Endometrium (tissue), 2 donors: ENCODE results near the gene ST3GAL2.

Experiments used
- FAIRE-seq: peaks from 2 replicates; lab custom pipeline; 2012; peaks lifted over from hg19 to GRCh38; lab: Jason Lieb, UNC
- donor health status: control.
- donor health status: control.

ST3GAL2 gene, protein sequence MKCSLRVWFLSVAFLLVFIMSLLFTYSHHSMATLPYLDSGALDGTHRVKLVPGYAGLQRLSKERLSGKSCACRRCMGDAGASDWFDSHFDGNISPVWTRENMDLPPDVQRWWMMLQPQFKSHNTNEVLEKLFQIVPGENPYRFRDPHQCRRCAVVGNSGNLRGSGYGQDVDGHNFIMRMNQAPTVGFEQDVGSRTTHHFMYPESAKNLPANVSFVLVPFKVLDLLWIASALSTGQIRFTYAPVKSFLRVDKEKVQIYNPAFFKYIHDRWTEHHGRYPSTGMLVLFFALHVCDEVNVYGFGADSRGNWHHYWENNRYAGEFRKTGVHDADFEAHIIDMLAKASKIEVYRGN

DNA sequence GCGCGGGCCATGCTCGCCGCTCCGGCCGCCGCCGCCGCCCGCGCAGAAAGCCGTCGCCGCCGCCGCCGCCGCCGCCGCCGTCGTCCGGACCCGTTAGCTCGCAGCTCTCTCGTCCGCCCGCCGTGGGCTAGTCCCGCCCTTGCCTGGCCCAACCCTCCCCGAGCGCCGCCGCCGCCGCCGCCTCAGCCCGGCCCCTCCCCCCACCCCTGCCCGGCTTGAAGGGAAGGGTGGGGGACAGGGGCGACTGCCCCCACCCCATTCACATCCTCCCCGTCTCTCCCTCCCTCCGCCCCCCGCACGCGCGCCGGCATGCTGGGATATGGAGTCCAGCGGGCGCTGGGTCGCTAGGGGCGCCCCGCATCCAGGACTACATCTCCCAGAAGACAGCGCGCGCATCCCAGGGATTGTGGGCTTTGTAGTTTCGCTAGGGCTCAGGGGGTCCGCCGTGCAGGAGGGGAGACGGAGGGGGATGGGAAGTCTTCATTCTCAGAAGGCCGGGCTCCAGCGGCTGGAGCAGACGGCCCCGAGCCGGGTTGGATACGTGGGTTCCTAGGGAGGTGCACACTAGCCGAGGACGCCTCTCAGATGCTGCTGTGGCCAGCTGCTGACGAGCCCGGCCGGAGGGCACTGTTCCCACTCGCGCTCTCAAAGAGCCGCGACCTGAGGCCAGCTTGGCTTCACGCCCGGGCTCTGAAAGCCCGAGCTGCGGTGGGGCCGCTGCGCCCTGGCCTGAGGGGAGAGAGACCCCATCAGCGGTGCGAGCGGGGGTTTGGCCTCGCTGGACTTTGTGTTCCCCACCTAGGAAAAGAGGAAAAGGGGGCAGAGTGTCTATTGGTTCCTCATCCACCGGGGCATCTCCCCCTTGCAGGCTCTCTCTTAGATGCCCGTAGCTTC, at the start of gene ST3GAL2:
Gene ST3GAL2, minus strand, starts transcription at position 132 of the 894 bp plus-strand sequence. CDS start 40,570 bp downstream, outside the sequence.
- FAIRE-seq = no peak

DNA sequence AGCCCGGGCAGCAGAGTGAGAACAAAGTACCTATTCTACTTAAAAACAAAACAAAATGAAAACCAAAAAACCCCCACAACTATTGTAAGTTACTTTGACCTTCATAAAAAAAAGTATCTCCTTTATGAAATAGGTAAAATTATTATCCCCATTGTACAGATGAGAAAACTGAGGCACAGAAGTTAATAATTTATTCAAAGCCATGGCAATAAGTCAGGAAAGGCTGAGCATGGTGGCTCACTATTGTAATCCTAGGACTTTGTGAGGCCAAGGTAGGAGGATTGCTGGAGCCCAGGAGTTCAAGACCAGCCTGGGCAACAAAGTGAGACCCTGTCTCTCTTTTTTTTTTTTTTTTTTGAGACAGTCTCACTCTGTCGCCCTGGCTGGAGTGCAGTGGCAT, 46.0 kb upstream of the ST3GAL2 start:
- FAIRE-seq = no peak

DNA sequence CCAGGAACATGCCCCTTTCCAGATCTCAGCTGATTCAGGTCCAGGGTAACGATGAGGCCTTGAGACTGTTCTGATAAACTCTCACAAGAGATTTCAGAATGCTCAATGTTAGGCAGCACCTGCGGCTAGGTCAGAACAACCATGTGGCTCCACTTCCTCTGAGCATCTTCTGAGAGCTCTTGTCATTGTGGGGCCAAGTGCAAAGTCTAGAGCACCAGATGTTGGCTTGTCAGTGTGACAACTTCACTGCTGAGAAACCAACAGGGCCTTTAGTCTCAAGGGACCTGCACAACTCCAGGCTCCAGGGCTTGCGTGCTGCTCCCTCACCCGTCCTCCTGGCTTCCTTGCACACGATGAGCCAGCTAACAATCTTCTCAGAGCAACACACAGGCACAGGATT, 44.5 kb upstream of the ST3GAL2 start:
- FAIRE-seq = no peak

DNA sequence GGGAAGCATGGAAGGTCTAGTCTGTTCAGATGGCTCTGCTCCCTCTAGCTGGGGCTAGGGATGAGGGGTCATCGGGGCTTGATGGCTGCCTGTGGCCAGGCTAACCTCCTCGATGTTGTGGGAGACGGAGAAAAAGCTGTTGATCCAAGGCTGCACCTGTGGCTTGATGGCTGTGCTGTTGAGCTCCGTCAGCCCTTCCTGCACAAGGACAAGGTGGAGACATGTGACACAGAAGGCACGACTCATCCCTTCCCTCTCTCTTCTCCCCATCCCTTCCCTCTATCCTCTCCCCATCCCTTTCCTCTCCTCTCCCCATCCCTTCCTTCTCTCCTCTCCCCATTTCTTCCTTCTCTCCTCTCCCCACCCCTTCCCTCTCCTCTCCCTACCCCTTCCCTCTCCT, 43.7 kb upstream of the ST3GAL2 start:
- no peak for FAIRE-seq

DNA sequence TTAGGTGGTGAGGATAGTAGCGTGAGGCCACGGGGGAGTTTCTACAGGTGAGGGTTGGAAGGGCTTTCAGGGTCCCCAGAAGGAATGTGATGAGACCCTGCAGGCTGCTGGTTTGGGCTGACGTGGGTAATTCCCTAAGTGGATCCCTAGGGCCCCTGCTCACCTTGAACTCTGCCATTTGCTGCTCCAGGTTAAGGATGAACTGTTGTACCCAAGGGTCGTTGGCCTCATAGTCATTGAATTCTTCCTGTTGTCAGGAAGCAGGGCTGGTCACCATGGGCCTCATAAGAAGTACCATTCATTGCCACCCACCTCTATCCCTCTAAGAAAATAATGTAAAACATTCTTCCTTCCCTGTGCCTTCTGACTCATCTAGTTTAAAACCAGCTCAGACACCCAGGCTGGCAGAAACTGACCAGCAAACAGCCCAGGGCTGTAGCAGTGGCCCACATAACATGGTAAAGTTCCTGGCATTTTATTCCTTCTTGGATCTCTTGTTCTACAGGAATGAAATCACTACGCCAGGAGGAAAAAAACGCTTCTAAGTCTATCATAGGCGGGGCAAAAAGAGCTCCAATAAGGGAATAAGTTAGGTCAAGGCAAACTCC, 43.1 kb upstream of the ST3GAL2 start:
- no peak for FAIRE-seq

DNA sequence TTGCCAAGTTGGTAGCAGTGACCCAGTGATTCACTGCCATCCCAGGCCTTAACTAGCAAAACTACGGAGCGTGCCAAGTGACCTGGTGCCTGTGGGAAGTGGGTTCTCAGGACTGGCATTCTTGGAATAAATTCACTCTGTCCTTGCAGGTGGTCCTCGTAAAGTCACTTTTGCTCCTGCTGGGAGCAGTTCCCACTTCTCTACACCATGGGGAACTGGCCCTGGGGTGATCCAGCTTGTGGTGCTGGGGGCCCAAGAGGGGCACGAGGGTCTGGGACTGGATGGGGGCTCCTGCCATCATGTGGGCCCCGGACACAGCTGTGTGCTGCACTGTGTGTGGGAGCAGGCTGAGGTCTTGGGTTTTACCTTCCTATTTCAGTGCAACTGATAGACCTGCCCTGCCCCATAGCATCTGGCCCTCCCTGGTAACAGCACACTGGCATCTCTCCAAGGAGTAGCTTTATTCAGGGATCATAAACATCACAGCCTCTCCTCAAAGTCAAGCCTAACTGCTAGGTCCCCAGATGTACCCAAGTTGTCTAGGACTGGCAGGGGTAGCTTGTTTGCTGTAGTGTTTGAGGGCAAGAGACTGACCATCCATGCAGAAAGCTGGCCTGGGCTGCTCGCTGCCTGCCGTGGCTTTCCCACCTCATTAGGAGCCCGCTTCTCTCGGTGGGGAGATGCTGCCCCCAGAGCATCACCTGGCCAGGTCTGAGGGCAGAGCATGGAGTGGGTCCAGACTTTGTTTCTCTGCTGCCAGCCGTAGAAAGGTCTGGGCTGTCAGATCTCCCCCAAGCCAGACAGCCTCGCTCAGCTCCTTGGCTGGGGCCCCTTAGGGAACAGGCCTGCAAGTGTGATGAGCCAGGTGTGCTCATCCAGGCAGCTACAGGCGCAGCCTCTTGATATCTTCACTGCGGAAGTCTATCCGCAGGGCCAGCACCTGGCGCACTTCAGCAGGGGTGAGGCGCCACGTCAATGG, 41.5 kb upstream of the ST3GAL2 start:
- FAIRE-seq = no peak

DNA sequence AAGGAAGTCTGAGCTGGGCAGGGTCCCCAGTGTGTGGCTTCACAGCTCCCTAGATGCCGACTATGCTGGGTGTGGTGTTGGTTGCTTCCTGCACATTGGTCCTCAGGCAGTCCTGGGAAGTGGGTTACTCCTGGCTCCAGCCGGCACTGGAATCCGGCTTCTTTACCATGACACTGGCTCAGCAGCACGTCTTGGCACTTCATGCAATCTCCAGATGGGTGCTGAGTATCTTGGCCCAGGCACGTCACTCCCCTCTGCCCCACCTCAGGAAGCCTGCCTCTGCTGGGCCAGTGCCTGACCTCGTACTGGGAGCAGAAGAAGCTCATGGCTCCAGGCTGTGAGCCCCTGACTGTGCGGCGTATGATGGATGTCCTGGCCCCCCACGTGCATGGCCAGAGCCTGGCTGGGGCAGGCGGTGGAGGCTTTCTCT, 40.0 kb upstream of the ST3GAL2 start:
- no peak for FAIRE-seq

DNA sequence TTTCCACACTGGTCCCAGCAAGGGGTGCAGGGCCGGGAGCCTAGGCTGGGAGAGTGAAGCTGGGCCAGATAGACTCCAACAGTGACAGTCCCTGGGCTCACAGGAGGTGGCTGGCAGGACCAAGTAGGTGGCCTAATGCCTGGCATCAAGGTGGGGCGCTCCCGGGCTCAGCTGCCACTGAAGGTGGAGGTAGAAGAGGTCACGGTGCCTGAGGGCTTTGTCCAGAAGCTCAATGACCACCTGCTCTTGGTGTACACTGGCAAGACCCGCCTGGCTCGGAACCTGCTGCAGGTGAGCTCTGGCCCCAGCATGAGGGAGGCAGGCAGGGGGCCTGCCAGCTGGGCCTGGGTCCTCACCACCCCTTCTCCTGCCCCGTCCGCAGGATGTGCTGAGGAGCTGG, 39.3 kb upstream of the ST3GAL2 start:
- no peak for FAIRE-seq

DNA sequence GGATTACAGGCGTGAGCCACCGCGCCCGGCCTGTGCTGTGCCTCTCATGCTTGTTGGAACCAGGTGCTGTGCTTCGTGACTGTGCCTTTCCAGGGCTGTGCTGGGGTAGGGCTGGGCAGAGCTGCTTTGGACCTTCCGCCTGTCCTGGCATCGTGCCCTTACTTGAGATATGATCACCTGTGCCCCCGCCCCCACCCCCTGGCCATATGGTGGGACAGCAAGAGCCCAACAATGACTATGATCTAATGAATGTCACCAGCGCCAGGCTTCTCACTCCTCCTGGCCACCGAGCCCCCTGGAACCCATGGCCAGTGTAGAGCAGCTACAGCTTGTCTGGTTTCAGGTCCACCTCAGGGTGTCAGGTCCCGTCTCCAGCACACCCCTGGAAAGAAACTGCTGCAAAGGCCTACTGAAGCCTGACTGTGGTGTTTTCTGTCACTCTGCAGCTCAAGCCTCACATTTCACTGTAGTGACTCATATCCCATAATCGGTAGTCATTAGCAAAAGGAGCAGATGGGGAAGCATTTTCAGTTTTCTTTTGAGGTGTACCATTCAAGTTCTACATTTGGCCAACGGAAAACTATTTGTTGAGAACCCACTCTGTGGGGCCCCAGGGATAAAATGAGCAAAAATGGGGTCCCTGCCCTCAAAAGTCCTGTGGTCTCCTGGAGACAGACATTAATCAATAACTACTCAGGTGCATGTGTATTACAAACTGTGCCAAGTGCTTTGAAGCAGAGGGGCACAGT, 37.5 kb upstream of the ST3GAL2 start:
- no peak for FAIRE-seq

DNA sequence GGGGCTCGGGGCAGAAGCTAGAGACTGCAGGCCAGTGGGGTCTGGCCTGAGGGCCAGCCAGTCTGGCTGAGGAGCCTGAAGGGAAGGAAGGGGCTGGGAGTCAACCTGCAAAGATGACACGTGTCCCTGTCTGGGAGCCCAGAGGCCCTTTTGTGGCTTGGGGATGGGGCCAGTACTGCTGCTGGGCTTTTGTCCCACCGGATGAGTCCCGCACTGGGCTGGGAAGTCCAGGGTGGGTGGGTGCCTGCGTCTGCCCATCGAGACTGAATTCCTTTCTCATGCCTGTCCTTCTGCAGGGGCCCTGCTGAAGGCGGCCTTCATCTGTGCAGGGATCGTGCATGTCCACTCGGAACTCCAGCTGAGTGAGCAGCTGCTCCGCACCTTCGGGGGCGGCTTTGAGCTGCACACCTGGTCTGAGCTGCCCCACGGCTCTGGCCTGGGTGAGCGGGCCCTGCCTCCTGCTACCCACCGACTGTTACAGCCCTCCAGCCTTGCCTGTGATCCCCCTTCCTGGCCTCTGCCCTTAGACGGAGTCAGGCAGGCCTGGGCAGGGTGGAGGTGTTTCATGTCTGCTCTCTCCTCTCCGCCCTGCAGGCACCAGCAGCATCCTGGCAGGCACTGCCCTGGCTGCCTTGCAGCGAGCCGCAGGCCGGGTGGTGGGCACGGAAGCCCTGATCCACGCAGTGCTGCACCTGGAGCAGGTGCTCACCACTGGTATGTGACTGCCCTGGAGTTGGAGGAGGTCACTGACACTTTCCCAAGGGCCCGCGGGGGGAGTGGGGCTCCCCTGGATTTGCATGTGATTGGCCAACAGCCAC, 36.4 kb upstream of the ST3GAL2 start:
- no peak for FAIRE-seq

DNA sequence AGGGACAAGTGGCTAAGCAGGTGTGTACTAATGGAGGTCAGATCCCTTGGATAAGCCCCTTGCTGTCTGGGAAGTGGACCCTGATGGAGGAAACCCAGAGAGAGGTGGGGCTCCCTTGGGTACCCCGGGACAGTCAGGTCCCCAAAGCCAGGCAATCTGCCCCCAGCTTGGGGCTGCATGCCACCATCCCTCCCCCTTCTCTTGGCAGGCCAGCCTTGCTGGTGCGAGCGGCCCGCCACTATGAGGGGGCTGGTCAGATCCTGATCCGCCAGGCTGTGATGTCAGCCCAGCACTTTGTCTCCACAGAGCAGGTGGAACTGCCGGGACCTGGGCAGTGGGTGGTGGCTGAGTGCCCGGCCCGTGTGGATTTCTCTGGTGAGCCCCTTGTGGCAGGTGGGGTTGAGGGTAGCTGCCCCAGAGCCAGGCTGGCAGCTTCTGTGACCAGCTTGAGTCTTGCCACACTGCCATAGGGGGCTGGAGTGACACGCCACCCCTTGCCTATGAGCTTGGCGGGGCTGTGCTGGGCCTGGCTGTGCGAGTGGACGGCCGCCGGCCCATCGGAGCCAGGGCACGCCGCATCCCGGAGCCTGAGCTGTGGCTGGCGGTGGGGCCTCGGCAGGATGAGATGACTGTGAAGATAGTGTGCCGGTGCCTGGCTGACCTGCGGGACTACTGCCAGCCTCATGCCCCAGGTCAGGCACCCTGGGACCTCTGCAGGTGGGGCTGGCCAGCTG, 35.6 kb upstream of the ST3GAL2 start:
- FAIRE-seq = no peak

DNA sequence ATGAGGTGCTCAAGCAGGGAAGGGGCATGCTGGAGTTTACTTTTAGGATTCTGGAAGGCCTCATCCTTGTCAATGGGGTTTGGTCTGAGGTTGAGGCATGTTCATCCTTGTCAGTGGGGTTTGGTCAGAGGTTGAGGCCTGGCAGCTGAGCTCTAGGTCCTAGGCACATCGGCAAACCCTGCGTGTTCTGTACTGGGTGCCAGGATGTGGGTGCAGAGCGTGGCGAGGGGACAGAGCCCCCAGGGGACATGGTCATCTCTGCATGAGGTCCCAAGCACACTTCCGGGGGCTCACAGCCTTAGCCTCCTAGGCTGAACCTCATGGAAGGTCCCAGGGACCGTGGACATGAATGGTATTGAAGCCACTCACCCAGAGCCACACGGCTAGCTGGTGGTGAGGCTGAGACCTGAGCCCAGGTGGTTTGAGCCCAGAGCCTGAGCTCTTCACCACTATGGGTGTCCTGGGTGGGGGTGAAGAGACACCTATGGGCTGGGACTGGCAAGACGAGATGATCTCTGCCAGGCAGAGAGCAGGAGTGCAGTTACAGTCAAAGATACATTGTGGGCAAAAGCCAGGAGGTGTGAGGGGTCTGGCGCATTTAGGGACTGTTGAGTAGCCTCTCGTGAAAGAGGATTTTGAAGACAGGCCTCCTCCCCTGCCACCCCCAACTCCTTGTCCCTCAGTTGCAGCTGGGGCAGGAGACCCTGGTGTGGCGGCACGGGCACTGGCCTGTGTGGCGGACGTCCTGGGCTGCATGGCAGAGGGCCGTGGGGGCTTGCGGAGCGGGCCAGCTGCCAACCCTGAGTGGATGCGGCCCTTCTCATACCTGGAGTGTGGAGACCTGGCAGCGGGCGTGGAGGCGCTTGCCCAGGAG, 34.8 kb upstream of the ST3GAL2 start:
- no peak for FAIRE-seq

DNA sequence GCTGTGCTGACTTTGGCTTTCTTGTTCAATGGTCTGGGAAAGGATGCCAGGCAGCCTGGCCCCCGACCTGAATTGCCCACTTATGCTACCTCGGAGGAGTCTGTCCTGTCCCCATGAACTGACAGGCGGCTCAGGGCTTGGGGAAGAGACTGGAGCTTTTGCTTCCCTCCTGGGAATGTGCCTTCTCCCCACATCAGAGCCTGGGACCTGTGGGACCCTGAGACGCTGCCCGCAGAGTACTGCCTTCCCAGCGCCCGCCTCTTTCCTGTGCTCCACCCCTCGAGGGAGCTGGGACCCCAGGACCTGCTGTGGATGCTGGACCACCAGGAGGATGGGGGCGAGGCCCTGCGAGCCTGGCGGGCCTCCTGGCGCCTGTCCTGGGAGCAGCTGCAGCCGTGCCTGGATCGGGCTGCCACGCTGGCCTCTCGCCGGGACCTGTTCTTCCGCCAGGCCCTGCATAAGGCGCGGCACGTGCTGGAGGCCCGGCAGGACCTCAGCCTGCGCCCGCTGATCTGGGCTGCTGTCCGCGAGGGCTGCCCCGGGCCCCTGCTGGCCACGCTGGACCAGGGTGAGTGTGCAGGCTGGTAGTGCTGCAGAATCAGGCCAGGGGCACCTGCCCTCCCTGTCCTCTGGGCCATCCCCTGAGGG, 34.0 kb upstream of the ST3GAL2 start:
- no peak for FAIRE-seq

DNA sequence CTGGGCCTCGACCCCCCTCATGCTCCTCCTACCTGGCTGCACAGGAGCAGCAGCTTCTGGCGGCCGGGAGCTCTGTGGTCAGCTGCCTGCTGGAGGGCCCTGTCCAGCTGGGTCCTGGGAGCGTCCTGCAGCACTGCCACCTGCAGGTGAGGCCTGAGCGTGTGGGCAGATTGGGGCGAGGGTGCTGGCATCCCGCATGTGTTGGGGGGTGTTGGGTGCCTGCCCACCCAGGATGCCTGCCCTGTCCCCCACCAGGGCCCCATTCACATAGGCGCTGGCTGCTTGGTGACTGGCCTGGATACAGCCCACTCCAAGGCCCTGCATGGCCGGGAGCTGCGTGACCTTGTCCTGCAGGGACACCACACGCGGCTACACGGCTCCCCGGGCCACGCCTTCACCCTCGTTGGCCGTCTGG, 32.0 kb upstream of the ST3GAL2 start:
- FAIRE-seq = no peak

DNA sequence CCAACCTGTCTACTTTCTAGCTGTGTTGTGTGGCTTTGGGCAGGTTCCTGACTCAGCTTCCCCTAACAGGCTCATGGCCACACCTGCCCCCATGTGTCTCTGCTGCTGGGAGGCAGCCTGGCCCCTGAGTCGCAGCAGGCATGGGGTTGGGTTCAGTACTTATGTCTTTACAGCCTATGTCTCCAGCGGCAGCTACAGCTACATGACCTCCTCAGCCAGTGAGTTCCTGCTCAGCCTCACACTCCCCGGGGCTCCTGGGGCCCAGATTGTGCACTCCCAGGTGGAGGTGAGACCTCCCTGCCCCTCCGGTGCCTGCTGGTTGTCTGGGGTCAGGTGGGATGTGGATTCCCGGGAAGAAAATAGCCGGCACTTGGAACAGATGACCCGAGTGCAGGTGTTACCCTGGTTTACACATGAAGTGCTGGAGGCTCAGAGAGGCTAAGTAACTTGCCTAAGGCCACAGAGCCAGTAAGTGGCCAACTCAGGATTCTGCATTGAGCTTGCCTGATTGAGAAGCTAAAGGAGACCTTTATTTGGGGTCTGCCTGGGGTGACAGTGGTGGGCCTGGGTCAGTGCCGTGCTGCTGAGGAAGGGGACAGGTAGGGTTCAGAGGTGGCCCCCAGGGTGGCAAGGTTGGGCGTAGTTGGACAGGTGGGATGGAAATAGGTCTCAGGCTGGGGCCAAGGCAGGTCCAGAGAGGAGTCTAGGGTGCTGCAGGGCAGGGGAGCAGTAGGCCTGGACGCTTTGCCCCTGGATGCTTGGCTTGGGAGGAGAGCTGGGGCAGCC, 31.4 kb upstream of the ST3GAL2 start:
- FAIRE-seq = no peak

DNA sequence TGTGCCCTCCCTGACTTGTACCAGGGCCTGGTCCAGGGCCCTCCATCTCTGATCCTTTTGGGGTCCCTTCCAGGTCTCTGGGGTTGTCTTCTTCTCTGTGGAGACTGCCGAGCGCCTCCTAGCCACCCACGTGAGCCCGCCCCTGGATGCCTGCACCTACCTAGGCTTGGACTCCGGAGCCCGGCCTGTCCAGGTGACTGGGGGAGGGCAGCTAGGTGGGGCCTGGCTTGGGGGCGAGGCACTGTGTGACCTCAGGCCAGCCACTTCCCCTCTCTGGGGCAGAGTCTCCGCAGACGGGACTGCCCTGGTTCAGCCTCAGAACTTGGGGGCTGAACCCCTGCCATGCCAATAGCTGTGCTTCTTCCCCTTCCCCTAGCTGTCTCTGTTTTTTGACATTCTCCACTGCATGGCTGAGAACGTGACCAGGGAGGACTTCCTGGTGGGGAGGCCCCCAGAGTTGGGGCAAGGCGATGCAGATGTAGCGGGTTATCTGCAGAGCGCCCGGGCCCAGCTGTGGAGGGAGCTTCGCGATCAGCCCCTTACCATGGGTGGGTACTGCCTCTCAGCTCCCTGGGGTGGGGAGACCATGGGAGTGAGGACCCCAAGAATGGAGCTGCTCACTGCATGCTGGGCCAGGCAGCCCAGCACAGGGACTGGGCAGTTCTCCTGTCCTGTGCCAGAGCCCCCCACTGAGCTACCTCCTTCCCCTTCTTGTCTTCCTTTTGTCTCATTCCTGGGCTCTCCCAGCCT, 30.1 kb upstream of the ST3GAL2 start:
- FAIRE-seq = no peak
